ENCODE measurements around the gene C19orf73.
A peak's percentile ranks its signal among the peaks of the same experiment; 100 is the strongest.

The C19orf73 gene

GRCh38 chr19:49145573-49146407 lies 26.8 kb upstream of the C19orf73 start:
- DNase-seq (ENCODE audit: insufficient read length): peak; percentile 81

GRCh38 chr19:49142866-49143335 lies 24.0 kb upstream of the C19orf73 start:
- FAIRE-seq (peak; percentile 46), DNase-seq (ENCODE audit: insufficient read length) (no peak)
- TF ChIP-seq POLR2A (IDR thresholded peaks at IDR 0.05; ENCODE audit: low read depth, low read length): no peak
- no peak for TF ChIP-seq TAF1 (IDR thresholded peaks at IDR 0.05; ENCODE audit: borderline replicate concordance, low read depth, low read length)
- TF ChIP-seq POLR2AphosphoS5 (IDR thresholded peaks at IDR 0.05; ENCODE audit: low read depth, low read length): no peak

More at GRCh38 chr19:49145573-49146407, 26.8 kb upstream of the C19orf73 start:
- TF ChIP-seq POLR2AphosphoS5 (IDR thresholded peaks at IDR 0.05; ENCODE audit: low read depth, low read length): no peak
- TF ChIP-seq POLR2A (IDR thresholded peaks at IDR 0.05; ENCODE audit: low read depth, low read length): no peak
- no peak for TF ChIP-seq TAF1 (IDR thresholded peaks at IDR 0.05; ENCODE audit: borderline replicate concordance, low read depth, low read length)
- no peak for FAIRE-seq

- FAIRE-seq: no peak
- TF ChIP-seq POLR2A (IDR thresholded peaks at IDR 0.05; ENCODE audit: low read depth, low read length): no peak
Observed at GRCh38 chr19:49141352-49141751, 22.4 kb upstream of the C19orf73 start.

GRCh38 chr19:49140951-49141350 lies 22.0 kb upstream of the C19orf73 start:
- DNase-seq (ENCODE audit: insufficient read length): no peak
- no peak for FAIRE-seq
- TF ChIP-seq TAF1 (IDR thresholded peaks at IDR 0.05; ENCODE audit: borderline replicate concordance, low read depth, low read length): no peak
- no peak for TF ChIP-seq POLR2AphosphoS5 (IDR thresholded peaks at IDR 0.05; ENCODE audit: low read depth, low read length)
- TF ChIP-seq POLR2A (IDR thresholded peaks at IDR 0.05; ENCODE audit: low read depth, low read length): no peak

More at GRCh38 chr19:49141352-49141751, 22.4 kb upstream of the C19orf73 start:
- no peak for DNase-seq (ENCODE audit: insufficient read length)

- TF ChIP-seq TAF1 (IDR thresholded peaks at IDR 0.05; ENCODE audit: borderline replicate concordance, low read depth, low read length): no peak
- TF ChIP-seq POLR2A (IDR thresholded peaks at IDR 0.05; ENCODE audit: low read depth, low read length): no peak
- DNase-seq (ENCODE audit: insufficient read length): no peak
- no peak for FAIRE-seq
Observed at GRCh38 chr19:49136771-49137171, 17.8 kb upstream of the C19orf73 start.

GRCh38 chr19:49135686-49136085 lies 16.7 kb upstream of the C19orf73 start:
- DNase-seq (ENCODE audit: insufficient read length) (no peak), FAIRE-seq (no peak)
- TF ChIP-seq POLR2A (IDR thresholded peaks at IDR 0.05; ENCODE audit: low read depth, low read length) (no peak), TAF1 (IDR thresholded peaks at IDR 0.05; ENCODE audit: borderline replicate concordance, low read depth, low read length) (no peak), POLR2AphosphoS5 (IDR thresholded peaks at IDR 0.05; ENCODE audit: low read depth, low read length) (no peak)

- FAIRE-seq (no peak), DNase-seq (ENCODE audit: insufficient read length) (no peak)
- TF ChIP-seq POLR2AphosphoS5 (IDR thresholded peaks at IDR 0.05; ENCODE audit: low read depth, low read length) (no peak), POLR2A (IDR thresholded peaks at IDR 0.05; ENCODE audit: low read depth, low read length) (no peak)
Observed at GRCh38 chr19:49133621-49134454, 14.9 kb upstream of the C19orf73 start.

GRCh38 chr19:49132974-49133609 lies 14.1 kb upstream of the C19orf73 start:
- TF ChIP-seq POLR2A (IDR thresholded peaks at IDR 0.05; ENCODE audit: low read depth, low read length): no peak
- no peak for TF ChIP-seq TAF1 (IDR thresholded peaks at IDR 0.05; ENCODE audit: borderline replicate concordance, low read depth, low read length)
- no peak for TF ChIP-seq POLR2AphosphoS5 (IDR thresholded peaks at IDR 0.05; ENCODE audit: low read depth, low read length)
- DNase-seq (ENCODE audit: insufficient read length) (no peak), FAIRE-seq (no peak)

- no peak for FAIRE-seq
- TF ChIP-seq TAF1 (IDR thresholded peaks at IDR 0.05; ENCODE audit: borderline replicate concordance, low read depth, low read length) (no peak), POLR2AphosphoS5 (IDR thresholded peaks at IDR 0.05; ENCODE audit: low read depth, low read length) (no peak), POLR2A (IDR thresholded peaks at IDR 0.05; ENCODE audit: low read depth, low read length) (no peak)
- DNase-seq (ENCODE audit: insufficient read length): no peak
Observed at GRCh38 chr19:49130325-49130724, 11.4 kb upstream of the C19orf73 start.

GRCh38 chr19:49129238-49129583 lies 10.3 kb upstream of the C19orf73 start:
- TF ChIP-seq TAF1 (IDR thresholded peaks at IDR 0.05; ENCODE audit: borderline replicate concordance, low read depth, low read length): no peak
- FAIRE-seq (no peak), DNase-seq (ENCODE audit: insufficient read length) (no peak)

- FAIRE-seq: no peak
- no peak for TF ChIP-seq TAF1 (IDR thresholded peaks at IDR 0.05; ENCODE audit: borderline replicate concordance, low read depth, low read length)
- TF ChIP-seq POLR2A (IDR thresholded peaks at IDR 0.05; ENCODE audit: low read depth, low read length): no peak
- DNase-seq (ENCODE audit: insufficient read length): no peak
Observed at GRCh38 chr19:49128545-49129237, 9.7 kb upstream of the C19orf73 start.

Data from GM12892 (cell line).